ENCODE measurements around the gene C8A. TPM values are rescaled to one million over a fixed set of nuclear protein-coding genes. Genes with fewer than 3 reads are reported as not detected.

Gene C8A
- total and polyA plus RNA-seq, 2 of the 13 experiments (the other 11 are each of a cell fraction or from before 2014, with no cell fraction given): 10.5 to 15.0 TPM

DNA sequence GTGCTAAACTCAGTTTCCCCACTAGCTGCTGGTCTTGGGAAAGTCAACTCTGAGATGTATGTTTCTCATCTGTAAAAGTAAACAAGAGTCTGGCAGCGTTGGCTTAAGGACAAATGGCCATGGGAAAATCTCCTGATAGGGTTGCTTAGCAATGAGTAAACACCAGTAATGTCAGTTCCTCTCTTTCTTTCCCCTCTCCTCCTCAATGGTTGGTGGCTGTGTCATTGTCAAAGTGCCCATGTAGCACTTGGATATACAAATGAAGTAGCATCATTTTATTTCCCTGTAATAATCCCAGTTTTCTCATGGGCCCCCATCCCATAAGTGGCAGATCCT is 33.2 kb upstream of the C8A start (continued):
- TF ChIP-seq ASH2L (IDR thresholded peaks at IDR 0.05; ENCODE audit: insufficient read length, low read depth, low read length) (peak; percentile 10), GATAD2A (CRISPR knock-in tag; IDR thresholded peaks at IDR 0.05) (0 out of 2 replicates have a peak, but pooled peaks have one; percentile 4), GLI4 (CRISPR knock-in tag; IDR thresholded peaks at IDR 0.05; ENCODE audit: borderline replicate concordance) (no peak), RFX1 (IDR thresholded peaks at IDR 0.05) (peak; percentile 23; the same call in 1 of the 2 replicates)

DNA sequence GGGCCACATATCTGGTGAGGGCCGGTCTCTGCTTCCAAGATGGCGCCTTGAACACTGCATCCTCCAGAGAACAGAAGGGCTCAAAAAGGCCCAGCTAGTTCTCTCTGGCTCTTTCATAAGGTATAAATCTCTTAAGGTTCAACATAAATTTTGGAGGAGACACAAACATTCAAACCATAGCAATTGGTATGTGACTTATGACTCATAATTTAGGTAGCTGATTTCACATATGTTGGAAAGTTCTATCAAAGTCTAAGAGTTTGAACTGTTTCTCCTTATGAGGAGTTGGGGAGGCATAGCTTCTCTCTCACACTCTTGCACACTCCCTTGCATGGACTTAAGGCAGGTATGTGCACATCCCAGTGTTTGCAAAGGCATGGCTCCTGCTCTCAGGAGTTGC is 30.3 kb upstream of the C8A start:
- Histone ChIP-seq H2AFZ (ENCODE audit: low read length) (no peak overlapping the region), H3K79me2 (ENCODE audit: insufficient read depth, low read length) (no peaks in the 10 kb centered on the region), H3K9ac (ENCODE audit: insufficient read depth, low read depth, low read length) (no peak overlapping the region), H3K4me1 (ENCODE audit: insufficient read depth, low read length) (peaks cover 39% of the 10 kb centered on the region), H3K36me3 (replicated peaks in 1 of 2; ENCODE audit: control insufficient read depth in 1 of 2, insufficient read depth in 2 of 2, low read length in 2 of 2) (no peaks in the 10 kb centered on the region), H4K20me1 (ENCODE audit: insufficient read depth, low read length) (no peaks in the 10 kb centered on the region), H3K4me2 (ENCODE audit: low read depth, low read length) (no peak overlapping the region), H3K9me3 (ENCODE audit: low read length) (no peaks in the 10 kb centered on the region), H3K27ac (ENCODE audit: extremely low read length, insufficient read depth, low read length) (no peak overlapping the region), H3K4me3 (replicated peaks in 1 of 3; ENCODE audit: insufficient read depth in 1 of 3, low read depth in 2 of 3, low read length in 3 of 3) (no peak overlapping the region), H3K27me3 (ENCODE audit: control insufficient read depth in 1 of 2, insufficient read depth in 2 of 2, low read length in 2 of 2) (no peaks in the 10 kb centered on the region)
- in situ Hi-C loops (cut with HindIII; ENCODE audit: extremely low pct_ligation_motif_present, low pct_unique_long_range_greater_than_20kb): loop anchor here (5.0 kb wide), 1 partner anchor 67 kb away; no protein-coding TSS in a partner anchor
- ChIA-PET POLR2A (no interaction called here), CTCF (ENCODE audit: low intra/inter-chr PET ratio, low total read pairs) (no interaction called here)
- FAIRE-seq (no peak), ATAC-seq (no peak), DNase-seq (ENCODE audit: low spot score) (no peak)
- TF ChIP-seq ZNF619 (CRISPR knock-in tag; IDR thresholded peaks at IDR 0.05) (no peak), MIER3 (CRISPR knock-in tag; IDR thresholded peaks at IDR 0.05; ENCODE audit: borderline replicate concordance) (no peak), MBD4 (IDR thresholded peaks at IDR 0.05; ENCODE audit: borderline replicate concordance, low read length) (no peak)
- TF ChIP-seq, protein P1, sequence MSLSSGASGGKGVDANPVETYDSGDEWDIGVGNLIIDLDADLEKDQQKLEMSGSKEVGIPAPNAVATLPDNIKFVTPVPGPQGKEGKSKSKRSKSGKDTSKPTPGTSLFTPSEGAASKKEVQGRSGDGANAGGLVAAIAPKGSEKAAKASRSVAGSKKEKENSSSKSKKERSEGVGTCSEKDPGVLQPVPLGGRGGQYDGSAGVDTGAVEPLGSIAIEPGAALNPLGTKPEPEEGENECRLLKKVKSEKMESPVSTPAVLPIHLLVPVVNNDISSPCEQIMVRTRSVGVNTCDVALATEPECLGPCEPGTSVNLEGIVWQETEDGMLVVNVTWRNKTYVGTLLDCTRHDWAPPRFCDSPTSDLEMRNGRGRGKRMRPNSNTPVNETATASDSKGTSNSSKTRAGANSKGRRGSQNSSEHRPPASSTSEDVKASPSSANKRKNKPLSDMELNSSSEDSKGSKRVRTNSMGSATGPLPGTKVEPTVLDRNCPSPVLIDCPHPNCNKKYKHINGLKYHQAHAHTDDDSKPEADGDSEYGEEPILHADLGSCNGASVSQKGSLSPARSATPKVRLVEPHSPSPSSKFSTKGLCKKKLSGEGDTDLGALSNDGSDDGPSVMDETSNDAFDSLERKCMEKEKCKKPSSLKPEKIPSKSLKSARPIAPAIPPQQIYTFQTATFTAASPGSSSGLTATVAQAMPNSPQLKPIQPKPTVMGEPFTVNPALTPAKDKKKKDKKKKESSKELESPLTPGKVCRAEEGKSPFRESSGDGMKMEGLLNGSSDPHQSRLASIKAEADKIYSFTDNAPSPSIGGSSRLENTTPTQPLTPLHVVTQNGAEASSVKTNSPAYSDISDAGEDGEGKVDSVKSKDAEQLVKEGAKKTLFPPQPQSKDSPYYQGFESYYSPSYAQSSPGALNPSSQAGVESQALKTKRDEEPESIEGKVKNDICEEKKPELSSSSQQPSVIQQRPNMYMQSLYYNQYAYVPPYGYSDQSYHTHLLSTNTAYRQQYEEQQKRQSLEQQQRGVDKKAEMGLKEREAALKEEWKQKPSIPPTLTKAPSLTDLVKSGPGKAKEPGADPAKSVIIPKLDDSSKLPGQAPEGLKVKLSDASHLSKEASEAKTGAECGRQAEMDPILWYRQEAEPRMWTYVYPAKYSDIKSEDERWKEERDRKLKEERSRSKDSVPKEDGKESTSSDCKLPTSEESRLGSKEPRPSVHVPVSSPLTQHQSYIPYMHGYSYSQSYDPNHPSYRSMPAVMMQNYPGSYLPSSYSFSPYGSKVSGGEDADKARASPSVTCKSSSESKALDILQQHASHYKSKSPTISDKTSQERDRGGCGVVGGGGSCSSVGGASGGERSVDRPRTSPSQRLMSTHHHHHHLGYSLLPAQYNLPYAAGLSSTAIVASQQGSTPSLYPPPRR (CRISPR knock-in tag; IDR thresholded peaks at IDR 0.05; ENCODE audit: borderline replicate concordance): no peak
- TF ChIP-seq, protein P2, sequence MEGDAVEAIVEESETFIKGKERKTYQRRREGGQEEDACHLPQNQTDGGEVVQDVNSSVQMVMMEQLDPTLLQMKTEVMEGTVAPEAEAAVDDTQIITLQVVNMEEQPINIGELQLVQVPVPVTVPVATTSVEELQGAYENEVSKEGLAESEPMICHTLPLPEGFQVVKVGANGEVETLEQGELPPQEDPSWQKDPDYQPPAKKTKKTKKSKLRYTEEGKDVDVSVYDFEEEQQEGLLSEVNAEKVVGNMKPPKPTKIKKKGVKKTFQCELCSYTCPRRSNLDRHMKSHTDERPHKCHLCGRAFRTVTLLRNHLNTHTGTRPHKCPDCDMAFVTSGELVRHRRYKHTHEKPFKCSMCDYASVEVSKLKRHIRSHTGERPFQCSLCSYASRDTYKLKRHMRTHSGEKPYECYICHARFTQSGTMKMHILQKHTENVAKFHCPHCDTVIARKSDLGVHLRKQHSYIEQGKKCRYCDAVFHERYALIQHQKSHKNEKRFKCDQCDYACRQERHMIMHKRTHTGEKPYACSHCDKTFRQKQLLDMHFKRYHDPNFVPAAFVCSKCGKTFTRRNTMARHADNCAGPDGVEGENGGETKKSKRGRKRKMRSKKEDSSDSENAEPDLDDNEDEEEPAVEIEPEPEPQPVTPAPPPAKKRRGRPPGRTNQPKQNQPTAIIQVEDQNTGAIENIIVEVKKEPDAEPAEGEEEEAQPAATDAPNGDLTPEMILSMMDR (CRISPR knock-in tag; IDR thresholded peaks at IDR 0.05): no peak
- intact Hi-C loops (cut with micrococcal nuclease; ENCODE audit: unreplicated experiment): loop anchor here (5.0 kb wide), 1 partner anchor 237 kb away; no protein-coding TSS in a partner anchor
- 75% methylated on average over 2 of the region's 2 CpGs for WGBS (ENCODE audit: low lambda C conversion rate)
- BruUV-seq (replicated peaks): no TSS peak

All from HepG2 (cell line).